ENCODE results near the gene ADO.
A peak's percentile ranks its signal among the peaks of the same experiment; 100 is the strongest.

- TF ChIP-seq, protein P1, sequence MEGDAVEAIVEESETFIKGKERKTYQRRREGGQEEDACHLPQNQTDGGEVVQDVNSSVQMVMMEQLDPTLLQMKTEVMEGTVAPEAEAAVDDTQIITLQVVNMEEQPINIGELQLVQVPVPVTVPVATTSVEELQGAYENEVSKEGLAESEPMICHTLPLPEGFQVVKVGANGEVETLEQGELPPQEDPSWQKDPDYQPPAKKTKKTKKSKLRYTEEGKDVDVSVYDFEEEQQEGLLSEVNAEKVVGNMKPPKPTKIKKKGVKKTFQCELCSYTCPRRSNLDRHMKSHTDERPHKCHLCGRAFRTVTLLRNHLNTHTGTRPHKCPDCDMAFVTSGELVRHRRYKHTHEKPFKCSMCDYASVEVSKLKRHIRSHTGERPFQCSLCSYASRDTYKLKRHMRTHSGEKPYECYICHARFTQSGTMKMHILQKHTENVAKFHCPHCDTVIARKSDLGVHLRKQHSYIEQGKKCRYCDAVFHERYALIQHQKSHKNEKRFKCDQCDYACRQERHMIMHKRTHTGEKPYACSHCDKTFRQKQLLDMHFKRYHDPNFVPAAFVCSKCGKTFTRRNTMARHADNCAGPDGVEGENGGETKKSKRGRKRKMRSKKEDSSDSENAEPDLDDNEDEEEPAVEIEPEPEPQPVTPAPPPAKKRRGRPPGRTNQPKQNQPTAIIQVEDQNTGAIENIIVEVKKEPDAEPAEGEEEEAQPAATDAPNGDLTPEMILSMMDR (conservative IDR thresholded peaks at IDR 0.05; ENCODE audit: low read depth, low read length): no peak
- TF ChIP-seq POLR2A (IDR thresholded peaks at IDR 0.05; ENCODE audit: low read depth, low read length) (no peak), MXI1 (IDR thresholded peaks at IDR 0.05; ENCODE audit: borderline replicate concordance, low read depth, low read length) (no peak), FOS (IDR thresholded peaks at IDR 0.05; ENCODE audit: low read depth, low read length) (no peak), RAD21 (IDR thresholded peaks at IDR 0.05; ENCODE audit: low read length) (no peak), MAFK (IDR thresholded peaks at IDR 0.05; ENCODE audit: low read depth, low read length) (no peak), CEBPB (IDR thresholded peaks at IDR 0.05; ENCODE audit: low read depth, low read length) (0 out of 2 replicates have a peak, but pooled peaks have one; percentile 11), USF2 (IDR thresholded peaks at IDR 0.05; ENCODE audit: low read depth, low read length) (no peak), RCOR1 (IDR thresholded peaks at IDR 0.05; ENCODE audit: insufficient replicate concordance, low read length) (no peak), BHLHE40 (IDR thresholded peaks at IDR 0.05; ENCODE audit: low read depth, low read length) (no peak), SMC3 (IDR thresholded peaks at IDR 0.05; ENCODE audit: low read depth, low read length) (no peak), NFE2L2 (IDR thresholded peaks at IDR 0.05; ENCODE audit: low read depth, low read length) (no peak), CHD1 (IDR thresholded peaks at IDR 0.05; ENCODE audit: low read depth, low read length) (no peak)
- TF ChIP-seq, protein P2, sequence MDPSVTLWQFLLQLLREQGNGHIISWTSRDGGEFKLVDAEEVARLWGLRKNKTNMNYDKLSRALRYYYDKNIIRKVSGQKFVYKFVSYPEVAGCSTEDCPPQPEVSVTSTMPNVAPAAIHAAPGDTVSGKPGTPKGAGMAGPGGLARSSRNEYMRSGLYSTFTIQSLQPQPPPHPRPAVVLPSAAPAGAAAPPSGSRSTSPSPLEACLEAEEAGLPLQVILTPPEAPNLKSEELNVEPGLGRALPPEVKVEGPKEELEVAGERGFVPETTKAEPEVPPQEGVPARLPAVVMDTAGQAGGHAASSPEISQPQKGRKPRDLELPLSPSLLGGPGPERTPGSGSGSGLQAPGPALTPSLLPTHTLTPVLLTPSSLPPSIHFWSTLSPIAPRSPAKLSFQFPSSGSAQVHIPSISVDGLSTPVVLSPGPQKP (IDR thresholded peaks at IDR 0.05; ENCODE audit: borderline replicate concordance, low read depth, low read length): no peak
Measured at GRCh38 chr10:62796896-62797295, 7.6 kb upstream of the ADO start.

Data from IMR-90 (cell line).